Hepatocyte (in vitro differentiated cells): ENCODE measurements around the gene CDC42EP5. TPM values are rescaled to one million over a fixed set of nuclear protein-coding genes. Genes with fewer than 3 reads are reported as not detected.
"Not testable (repeated sequence)": the region's sequence is repeated elsewhere in the genome, so short reads cannot be mapped to it uniquely, and the experiment has no call there.

Experiments used
- DNase-seq: peaks from one replicate; pipeline ENCODE4 v3.0.0-alpha.2; 2016; ENCODE audit warnings: low spot score
- H2AFZ ChIP-seq: fragments of 200-600 bp; sonication (generic); 2 replicates; pipeline ENCODE4 v1.6.0; 2016; ENCODE audit warnings: antibody characterized with exemption, mild to moderate bottlenecking
- H3K27ac ChIP-seq: fragments of 200-600 bp; sonication (generic); 2 replicates; pipeline ENCODE4 v1.5.1; 2016; ENCODE audit warnings: mild to moderate bottlenecking
- H3K27me3 ChIP-seq: fragments of 200-600 bp; sonication (generic); 2 replicates; pipeline ENCODE4 v1.6.1; 2016
- H3K36me3 ChIP-seq: fragments of 200-600 bp; sonication (generic); replicated peaks from 2 replicates; pipeline ENCODE4 v1.5.1; 2016; ENCODE audit warnings: low read depth; ENCODE audit not compliant: insufficient read depth
- H3K4me1 ChIP-seq: fragments of 200-600 bp; sonication (generic); 2 replicates; pipeline ENCODE4 v1.5.1; 2016; ENCODE audit warnings: mild to moderate bottlenecking, moderate library complexity; ENCODE audit not compliant: insufficient read depth
- H3K4me2 ChIP-seq: fragments of 200-600 bp; sonication (generic); 2 replicates; pipeline ENCODE4 v1.6.0; 2016
- H3K4me3 ChIP-seq: fragments of 200-600 bp; sonication (generic); 2 replicates; pipeline ENCODE4 v1.5.1; 2016; ENCODE audit warnings: mild to moderate bottlenecking
- H3K79me2 ChIP-seq: fragments of 200-600 bp; sonication (generic); 2 replicates; pipeline ENCODE4 v1.6.0; 2017; ENCODE audit warnings: mild to moderate bottlenecking
- H3K9me2 ChIP-seq: fragments of 200-600 bp; sonication (generic); replicated peaks from 2 replicates; pipeline ENCODE4 v1.6.0; 2017; ENCODE audit warnings: mild to moderate bottlenecking; ENCODE audit not compliant: insufficient read depth
- H3K9me3 ChIP-seq: fragments of 200-600 bp; sonication (generic); 2 replicates; pipeline ENCODE4 v1.5.1; 2016; ENCODE audit warnings: low read depth, mild to moderate bottlenecking
- H4K20me1 ChIP-seq: fragments of 200-600 bp; sonication (generic); 2 replicates; pipeline ENCODE4 v1.6.0; 2016; ENCODE audit warnings: mild to moderate bottlenecking; ENCODE audit not compliant: insufficient read depth, poor library complexity, severe bottlenecking
- EZH2 ChIP-seq: fragments of 200-600 bp; sonication (generic); IDR thresholded peaks from 2 replicates; pipeline ENCODE4 v1.6.1; 2016; ENCODE audit warnings: antibody characterized with exemption, mild to moderate bottlenecking, borderline replicate concordance
- EZH2phosphoT487 ChIP-seq: fragments of 200-600 bp; sonication (generic); IDR thresholded peaks from one replicate; pipeline ENCODE4 v1.6.1; 2018; ENCODE audit warnings: antibody characterized with exemption, mild to moderate bottlenecking, low read depth, moderate library complexity; ENCODE audit not compliant: unreplicated experiment, severe bottlenecking
- WGBS: methylation state at CpG from one replicate; pipeline ENCODE4 v1.1.6; 2016; ENCODE audit warnings: low lambda C conversion rate; ENCODE audit errors: missing lambda C conversion rate; 5-methylcytosine and 5-hydroxymethylcytosine counted together
- polyA plus RNA-seq: library from polyadenylated mRNA; unstranded; fragments of >200 nt; fragmentation: Nextera tagmentation; extraction: Ambion mirVana; gene quantifications from 2 replicates; pipeline ENCODE4 v1.2.1, GENCODE V29; 2016
- total RNA-seq: library from RNA; depleted of rRNA; stranded (reverse); fragments of >200 nt; gene quantifications from 2 replicates; pipeline ENCODE4 v1.2.3, GENCODE V29; 2014
- TF ChIP-seq, protein P1 (sequence below): fragments of 200-600 bp; sonication (generic); IDR thresholded peaks from 2 replicates; pipeline ENCODE4 v1.5.1; 2016; ENCODE audit warnings: antibody characterized with exemption, mild to moderate bottlenecking; ENCODE audit not compliant: poor library complexity

The CDC42EP5 gene
- total and polyA plus RNA-seq, 2 experiments from 2014 or later, result 46.8 to 71.2 TPM

DNA sequence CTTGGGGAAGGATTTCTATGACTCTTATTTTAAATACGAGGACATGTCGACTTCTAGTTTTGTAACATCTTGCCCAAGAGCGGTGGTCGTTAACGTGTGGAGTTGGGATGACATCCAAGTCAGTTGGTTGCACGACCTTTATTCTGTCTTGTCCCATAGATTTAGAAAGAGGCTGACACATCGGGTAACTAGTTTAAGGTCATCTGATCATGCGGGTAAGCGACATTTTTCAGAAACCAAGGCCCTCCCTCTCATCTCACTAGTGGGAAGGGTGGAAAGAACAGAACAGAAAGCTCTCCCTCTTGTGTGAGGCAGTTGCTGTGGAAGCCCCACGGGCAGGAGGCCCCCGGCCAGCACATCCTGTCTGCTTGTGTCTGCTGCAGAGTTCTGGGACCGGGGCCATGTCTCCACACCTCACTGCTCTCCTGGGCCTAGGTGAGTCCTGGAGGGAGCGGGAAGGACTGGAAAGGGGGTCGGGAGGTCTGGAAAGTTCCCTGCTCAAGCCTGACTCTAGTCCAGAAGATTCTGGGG is 29.5 kb upstream of the CDC42EP5 start, which contains the start of gene LAIR2:
Gene LAIR2, plus strand, starts transcription at position 314 of the 531 bp plus-strand sequence. Its CDS starts 88 bp downstream, at position 402.
- DNase-seq, result no peak
- Histone ChIP-seq H4K20me1 (no peaks in the 10 kb centered on the region), H3K4me2 (no peak within 1 kb of the TSS), H3K27ac (no peak within 1 kb of the TSS), H3K36me3 (no peaks in the 10 kb centered on the region), H3K4me3 (no peak within 1 kb of the TSS), H3K79me2 (no peaks in the 10 kb centered on the region), H3K4me1 (no peaks in the 10 kb centered on the region), H2AFZ (no peak within 1 kb of the TSS), H3K9me2 (no peaks in the 10 kb centered on the region), H3K9me3 (no peaks in the 10 kb centered on the region), H3K27me3 (no peaks in the 10 kb centered on the region)
- TF ChIP-seq EZH2phosphoT487 (no peak), EZH2 (no peak)
- TF ChIP-seq, protein P1, sequence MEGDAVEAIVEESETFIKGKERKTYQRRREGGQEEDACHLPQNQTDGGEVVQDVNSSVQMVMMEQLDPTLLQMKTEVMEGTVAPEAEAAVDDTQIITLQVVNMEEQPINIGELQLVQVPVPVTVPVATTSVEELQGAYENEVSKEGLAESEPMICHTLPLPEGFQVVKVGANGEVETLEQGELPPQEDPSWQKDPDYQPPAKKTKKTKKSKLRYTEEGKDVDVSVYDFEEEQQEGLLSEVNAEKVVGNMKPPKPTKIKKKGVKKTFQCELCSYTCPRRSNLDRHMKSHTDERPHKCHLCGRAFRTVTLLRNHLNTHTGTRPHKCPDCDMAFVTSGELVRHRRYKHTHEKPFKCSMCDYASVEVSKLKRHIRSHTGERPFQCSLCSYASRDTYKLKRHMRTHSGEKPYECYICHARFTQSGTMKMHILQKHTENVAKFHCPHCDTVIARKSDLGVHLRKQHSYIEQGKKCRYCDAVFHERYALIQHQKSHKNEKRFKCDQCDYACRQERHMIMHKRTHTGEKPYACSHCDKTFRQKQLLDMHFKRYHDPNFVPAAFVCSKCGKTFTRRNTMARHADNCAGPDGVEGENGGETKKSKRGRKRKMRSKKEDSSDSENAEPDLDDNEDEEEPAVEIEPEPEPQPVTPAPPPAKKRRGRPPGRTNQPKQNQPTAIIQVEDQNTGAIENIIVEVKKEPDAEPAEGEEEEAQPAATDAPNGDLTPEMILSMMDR, result no peak
- WGBS, result 70% methylated on average over 14 of the region's 14 CpGs

DNA sequence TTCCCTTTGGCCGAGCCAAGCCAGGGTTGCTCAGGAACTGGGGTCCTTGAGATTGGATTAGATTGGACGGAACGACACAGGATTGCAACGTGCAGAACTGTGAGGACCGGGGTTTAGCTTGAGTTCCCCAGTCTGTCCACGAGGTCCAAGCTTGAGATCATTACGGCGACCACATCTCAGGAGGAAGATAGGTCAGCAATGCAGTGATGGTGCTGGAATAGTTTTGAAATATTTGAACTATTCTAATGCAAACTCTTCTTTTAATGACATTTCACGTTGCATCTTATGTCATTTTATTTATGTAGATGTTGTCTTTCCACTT is 25.3 kb upstream of the CDC42EP5 start:
- H3K27me3 ChIP-seq, DNase-seq, H3K4me1 ChIP-seq, H3K36me3 ChIP-seq, H3K4me2 ChIP-seq, H3K9me2 ChIP-seq, H3K79me2 ChIP-seq, H4K20me1 ChIP-seq, H3K27ac ChIP-seq, H2AFZ ChIP-seq, H3K9me3 ChIP-seq, H3K4me3 ChIP-seq: not testable (repeated sequence)
- 66% methylated on average over 9 of the region's 9 CpGs for WGBS

DNA sequence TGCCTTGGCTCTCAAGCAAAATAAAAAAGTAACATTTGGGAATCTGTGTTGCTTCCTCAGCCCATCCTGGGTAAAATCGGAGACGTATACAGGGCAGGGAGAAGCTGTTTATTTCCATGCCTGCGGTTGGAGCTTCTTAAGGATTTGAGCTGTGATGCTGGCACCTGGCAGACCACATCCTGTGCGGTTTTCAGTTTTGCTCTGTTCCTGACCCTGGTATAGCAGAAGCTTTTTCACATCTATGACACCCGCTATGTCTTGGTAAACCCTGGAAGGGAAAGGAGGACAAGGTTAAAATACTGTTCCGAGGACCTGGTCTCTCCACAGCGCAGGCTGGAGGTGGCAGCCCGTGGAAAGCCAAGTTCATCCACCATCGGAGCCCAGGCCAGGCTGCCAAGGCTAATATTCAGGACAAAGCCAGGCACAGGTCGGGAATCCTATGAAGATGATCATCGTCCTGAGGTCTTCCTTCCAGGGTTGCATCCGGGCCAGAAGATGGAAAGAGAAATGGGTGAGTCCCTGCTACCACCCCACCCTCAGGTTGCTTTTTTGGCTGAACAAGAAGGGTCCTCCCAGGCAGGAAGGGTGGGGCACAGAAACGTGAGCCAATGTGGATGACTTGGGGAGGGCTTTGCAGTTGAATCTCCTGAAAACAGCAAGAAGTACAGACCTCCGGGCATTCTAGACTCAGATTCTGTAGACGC is 24.8 kb upstream of the CDC42EP5 start:
- H3K4me1 ChIP-seq, H3K9me3 ChIP-seq, H3K27ac ChIP-seq, H3K79me2 ChIP-seq, H3K9me2 ChIP-seq, H3K4me2 ChIP-seq, H3K36me3 ChIP-seq, H3K4me3 ChIP-seq, H4K20me1 ChIP-seq, H2AFZ ChIP-seq, DNase-seq, H3K27me3 ChIP-seq: not testable (repeated sequence)
- 71% methylated on average over 13 of the region's 15 CpGs for WGBS

DNA sequence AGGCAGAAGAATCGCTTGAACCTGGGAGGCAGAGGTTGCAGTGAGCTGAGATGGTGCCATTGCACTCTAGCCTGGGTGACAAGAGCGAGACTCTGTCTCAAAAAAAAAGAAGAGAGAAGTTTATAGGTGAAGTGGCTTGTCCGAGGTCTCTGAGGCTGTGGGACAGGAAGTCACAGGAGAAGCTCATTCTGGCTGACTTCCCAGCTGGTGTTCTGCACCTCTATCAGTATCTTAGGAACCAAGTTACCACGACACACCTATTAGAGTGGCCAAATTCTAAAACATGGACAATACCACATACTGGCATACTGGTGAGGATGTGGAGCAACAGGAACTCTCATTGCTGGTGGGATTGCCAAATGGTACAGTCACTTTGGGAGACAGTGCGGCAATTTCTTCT is 22.2 kb upstream of the CDC42EP5 start:
- DNase-seq, H3K27me3 ChIP-seq, H3K4me2 ChIP-seq, H3K79me2 ChIP-seq, H4K20me1 ChIP-seq, H2AFZ ChIP-seq, H3K4me1 ChIP-seq, H3K36me3 ChIP-seq, H3K9me2 ChIP-seq, H3K4me3 ChIP-seq, H3K27ac ChIP-seq, H3K9me3 ChIP-seq: not testable (repeated sequence)
- 63% methylated on average over 5 of the region's 5 CpGs for WGBS

DNA sequence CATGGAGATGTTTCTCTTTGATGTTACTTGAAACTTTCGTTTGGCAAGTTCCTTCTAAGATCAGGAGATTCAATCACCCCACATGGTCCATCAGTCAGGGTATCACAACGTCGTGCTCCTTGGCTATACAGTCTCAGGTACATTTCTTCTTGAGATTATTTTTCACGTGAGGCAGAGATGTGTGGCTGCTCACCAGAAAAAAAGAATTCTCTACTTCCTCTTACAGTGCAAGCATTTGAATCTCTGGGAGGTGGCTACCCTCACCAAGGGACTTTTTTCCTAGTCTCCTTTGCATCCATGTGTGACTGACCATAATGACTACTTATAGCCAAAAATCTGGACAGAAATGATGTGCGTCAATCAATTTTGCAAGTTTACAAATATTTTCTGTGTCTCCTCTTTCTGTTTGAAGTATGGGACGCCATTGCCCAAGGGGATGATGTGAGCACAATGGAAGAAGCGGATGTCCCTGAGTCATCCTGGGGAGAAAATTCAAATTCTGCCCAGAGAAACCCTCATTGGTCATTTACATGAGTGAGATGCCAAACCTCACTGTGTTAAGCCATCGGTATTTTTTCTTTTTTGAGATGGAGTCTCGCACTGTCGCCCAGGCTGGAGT is 21.0 kb upstream of the CDC42EP5 start:
- no peaks in the 10 kb centered on the region for H3K9me2 ChIP-seq
- H3K79me2 ChIP-seq, result no peaks in the 10 kb centered on the region
- no peaks in the 10 kb centered on the region for H4K20me1 ChIP-seq
- H3K9me3 ChIP-seq, result no peaks in the 10 kb centered on the region
- H3K4me3 ChIP-seq, result no peak overlapping the region
- no peak overlapping the region for H2AFZ ChIP-seq
- H3K27me3 ChIP-seq, result no peaks in the 10 kb centered on the region
- TF ChIP-seq EZH2, result no peak
- no peak for TF ChIP-seq EZH2phosphoT487
- TF ChIP-seq, protein P1, result no peak
- WGBS, result 60% methylated on average over 10 of the region's 10 CpGs
- no peak overlapping the region for H3K27ac ChIP-seq
- H3K4me2 ChIP-seq, result no peak overlapping the region
- no peaks in the 10 kb centered on the region for H3K36me3 ChIP-seq
- H3K4me1 ChIP-seq, result no peaks in the 10 kb centered on the region
- no peak for DNase-seq

DNA sequence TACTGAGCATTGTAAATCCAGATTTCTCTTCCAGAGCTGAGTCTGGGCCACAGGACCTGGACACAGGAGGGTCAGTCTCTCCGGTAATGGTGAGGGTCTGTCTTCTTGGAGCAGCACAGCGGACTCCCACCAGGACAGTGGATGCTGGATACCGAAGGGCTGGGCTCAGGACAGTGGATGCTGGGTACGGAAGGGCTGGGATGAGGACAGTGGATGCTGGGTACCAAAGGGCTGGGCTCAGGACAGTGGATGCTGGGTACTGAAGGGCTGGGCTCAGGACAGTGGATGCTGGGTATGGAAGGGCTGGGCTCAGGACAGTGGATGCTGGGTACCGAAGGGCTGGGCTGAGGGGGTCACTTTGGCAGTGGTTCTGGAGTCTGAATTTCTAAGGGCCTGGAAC is 20.0 kb upstream of the CDC42EP5 start:
- H3K9me3 ChIP-seq, H3K79me2 ChIP-seq, H3K4me2 ChIP-seq, H3K4me1 ChIP-seq, H3K4me3 ChIP-seq, H3K9me2 ChIP-seq, H3K27ac ChIP-seq, H4K20me1 ChIP-seq, H3K36me3 ChIP-seq, DNase-seq, H2AFZ ChIP-seq, H3K27me3 ChIP-seq: not testable (repeated sequence)
- WGBS, result 78% methylated on average over 5 of the region's 5 CpGs
